HG03039 (cell line): Measurements from ENCODE around the gene ARF1.

Experiments used
- ATAC-seq: cut with Tn5 transposase; IDR thresholded peaks from one replicate; pipeline ENCODE4 v1.9.1; 2021; ENCODE audit warnings: mild to moderate bottlenecking, moderate library complexity; ENCODE audit not compliant: unreplicated experiment

The ARF1 gene

DNA sequence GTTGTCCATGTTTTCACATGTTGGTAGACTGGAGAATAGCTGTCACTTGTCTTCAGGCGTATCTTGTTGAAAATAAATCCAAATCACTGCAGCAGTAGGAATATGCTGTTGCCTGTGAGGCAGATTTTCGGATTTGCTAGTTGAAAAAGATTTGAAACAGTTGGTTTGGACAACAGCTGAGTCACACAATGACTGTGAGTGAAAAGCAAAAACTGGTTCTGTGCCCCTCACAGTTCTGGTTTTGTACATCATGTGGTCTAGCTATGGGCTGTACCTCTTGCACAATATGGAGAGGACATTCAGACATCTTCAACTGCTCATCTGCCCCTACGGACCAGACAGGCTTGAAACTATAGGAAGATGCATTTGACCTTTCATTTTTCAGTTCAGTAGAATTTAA lies 1.8 kb downstream of the ARF1 start:
- ATAC-seq, result no peak

DNA sequence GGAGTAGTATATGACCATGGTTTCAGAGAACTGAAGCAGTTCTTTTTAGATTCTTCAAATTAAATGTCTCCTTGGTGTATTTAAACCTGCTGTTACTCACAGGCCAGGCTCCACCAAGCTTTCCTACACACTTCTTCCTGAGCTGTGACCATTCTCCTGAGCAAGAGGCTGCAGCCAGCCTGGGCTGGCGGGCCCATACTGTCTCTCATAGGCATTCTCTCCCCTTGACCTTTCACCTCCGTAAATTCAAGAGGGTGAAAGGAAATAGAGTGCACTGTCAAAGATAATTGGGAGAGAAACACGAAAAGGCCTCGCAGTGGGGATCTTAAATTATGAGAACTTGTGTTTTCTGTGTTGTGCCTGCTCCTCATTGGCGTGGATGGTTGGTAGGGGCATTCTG lies 2.3 kb downstream of the ARF1 start:
- ATAC-seq, result no peak

DNA sequence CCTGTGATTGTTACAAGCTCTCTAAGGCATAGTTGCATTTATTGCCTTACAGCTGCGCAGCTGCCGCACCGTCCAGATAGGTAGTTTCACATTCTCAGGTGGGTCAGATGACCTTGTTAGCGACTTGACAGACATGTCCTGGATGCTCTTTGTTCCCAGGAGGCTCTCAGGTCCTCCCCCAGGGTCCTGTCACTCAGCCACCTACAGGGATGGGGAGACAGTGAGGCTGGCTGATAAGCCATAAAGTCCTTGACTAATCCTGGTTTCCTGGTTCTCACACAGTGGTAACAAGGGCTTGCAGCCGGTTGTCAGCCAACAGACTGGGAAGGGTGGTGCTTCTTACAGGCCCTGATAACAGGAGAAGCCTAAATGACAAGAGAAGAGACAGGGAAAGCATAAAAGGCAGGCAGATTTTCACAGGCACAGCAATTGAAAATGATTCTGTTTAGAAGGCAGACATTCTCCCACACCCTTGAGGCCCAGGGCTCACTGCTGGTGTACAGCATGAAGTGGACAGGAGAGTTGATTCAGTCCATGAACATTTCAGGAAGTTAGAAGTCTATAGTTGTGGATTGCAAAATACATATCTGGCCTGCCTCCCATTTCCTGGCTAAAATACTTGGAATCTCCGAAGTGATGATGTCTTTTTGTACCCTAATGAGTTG lies 2.9 kb downstream of the ARF1 start:
- ATAC-seq, result no peak

DNA sequence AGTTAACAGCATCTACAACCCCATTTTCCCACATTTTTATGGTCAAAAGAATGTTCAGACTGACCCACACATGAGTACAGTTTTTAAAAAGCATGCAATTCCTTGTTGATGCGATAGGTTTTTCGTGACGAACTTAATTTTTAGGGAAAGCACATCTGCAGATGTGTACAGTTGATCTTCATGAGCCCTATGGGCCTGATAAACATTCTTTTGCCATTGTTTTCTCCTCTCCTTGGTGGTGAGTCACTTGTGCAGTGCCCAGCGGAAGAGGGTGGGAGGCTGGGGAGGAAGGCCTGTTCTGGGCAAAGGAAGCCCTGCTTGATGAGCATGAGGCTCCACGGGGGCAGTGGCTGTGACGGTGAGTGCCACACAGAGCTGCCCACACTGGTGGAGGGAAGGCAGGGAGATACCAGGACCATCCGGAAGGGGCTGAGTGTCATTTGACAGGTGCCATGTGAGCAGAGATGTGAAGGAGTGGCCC lies 5.3 kb downstream of the ARF1 start:
- ATAC-seq, result no peak

DNA sequence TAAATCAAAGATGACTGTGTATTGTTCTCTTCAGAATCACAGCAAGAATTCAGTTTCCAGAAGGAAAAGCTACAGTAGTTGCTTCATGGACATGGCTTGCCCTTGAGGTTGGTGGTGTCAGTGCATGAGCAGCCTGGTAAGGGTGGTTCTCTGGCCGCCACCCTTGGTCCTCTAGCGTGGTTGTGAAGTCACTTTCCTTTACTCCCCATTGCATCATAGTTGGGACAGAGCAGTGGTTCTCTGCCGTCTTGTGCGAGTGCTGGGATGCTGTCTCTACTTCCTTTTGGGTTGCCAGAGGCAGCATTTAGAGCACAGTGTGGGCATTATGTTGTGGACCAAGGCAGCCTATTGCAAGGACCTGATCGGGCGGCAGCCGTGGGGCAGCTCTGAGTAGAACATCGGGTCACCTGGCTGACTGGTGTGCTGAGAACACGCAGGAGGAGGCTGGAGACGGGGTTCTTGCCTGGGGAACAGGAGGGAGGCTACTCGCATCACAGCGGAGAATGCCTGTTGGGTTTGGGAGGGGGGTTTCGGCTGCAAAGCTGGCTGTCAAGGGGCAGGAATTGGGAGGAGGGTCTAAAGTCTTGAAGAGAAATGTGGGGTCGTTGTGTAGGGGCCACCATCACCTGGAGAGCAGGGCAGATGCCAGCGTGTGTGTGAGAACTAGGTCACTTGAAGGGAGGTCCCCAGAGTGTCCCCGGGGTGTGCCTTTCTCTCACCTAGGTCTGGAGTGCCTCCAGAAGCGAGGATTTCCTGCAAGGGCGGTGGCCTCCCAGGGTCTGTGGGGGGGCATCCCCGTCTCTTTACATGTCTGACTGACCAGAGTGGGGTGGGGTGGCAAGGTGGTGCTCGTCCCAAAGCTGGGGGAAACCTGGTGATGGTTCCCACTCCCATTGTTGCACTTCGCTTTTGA lies 6.3 kb downstream of the ARF1 start:
- ATAC-seq, result no peak

DNA sequence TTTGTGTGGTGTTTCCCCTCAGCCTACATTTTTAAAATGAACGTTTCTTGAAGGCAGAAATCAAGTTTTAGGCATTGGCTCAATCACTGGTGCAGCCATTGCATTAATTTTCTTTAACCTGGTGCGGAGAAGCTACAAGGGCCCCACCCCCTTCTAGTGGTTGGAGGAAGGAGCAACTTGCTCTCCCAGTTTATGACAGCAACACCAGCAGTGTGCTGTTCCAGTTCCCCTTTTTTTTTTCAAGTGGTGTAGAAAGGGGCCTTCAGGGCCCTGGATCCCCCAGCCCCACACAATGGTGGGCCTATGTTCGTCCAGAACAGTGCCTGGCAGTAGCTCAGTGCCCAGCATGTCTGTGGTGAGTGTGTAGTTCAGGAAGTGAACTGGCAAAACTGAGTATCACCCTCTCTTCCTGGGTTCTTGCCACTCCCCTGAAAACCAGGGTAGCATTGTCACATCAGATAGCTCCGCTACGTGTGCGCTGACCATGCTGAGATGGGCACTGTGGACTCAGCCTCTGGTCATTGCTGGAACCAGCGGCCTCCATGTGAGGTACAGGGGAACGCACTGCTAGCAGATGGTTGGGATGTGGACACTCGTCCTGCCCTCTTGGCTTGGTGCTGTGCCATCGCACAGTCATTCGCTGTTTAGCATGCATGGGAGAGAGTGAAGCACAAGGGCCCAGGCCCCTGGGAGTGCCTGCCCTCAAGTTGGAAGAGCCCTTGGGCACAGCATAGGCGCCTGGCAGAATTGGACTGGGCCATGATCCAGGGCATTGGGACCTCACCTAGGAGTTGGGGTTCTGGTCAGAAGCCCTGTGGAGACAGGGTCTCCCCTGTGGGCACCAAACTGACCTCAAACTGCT lies 7.2 kb downstream of the ARF1 start:
- no peak for ATAC-seq

DNA sequence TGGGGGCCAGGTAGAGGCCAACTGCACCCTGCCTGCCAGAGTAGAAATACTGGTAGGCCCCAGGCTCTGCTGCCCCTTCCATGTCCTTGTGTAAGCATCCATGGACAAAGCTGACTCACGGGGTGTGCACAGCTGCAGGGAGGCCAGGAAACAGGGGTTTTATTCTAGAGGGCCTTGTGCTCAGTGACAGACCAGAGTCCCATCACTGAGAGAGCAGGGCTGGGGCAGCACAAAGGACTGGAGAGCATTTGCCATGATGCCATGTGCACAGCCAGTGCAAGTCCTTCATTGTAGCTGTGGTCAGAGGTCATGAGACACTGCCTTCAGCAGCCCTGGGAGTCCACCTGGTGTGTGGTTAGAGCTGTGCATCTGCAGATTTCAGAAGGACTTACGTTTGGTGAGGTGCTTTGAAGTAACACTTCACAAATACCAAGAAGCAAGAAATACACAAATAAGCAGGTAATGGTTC lies 8.1 kb downstream of the ARF1 start:
- no peak for ATAC-seq

DNA sequence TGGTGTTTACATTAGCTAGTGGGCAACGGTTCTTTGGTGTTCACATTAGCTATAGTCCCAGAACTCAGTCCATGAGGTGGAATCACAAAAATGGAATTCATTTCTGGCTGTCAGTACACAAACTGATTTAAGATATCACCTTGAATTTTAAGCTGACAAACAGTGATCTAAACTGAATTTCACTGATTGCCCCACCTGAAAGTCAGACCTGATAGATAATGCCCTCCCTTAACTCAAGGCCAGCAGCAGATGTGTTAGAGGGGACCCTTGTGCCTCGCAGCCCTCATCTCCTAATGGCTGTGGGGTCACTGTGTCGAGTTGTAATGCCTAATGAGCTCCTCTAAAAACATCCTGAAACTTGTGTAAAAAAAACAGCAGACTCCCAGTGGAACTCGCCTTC lies 8.6 kb downstream of the ARF1 start:
- ATAC-seq, result no peak

DNA sequence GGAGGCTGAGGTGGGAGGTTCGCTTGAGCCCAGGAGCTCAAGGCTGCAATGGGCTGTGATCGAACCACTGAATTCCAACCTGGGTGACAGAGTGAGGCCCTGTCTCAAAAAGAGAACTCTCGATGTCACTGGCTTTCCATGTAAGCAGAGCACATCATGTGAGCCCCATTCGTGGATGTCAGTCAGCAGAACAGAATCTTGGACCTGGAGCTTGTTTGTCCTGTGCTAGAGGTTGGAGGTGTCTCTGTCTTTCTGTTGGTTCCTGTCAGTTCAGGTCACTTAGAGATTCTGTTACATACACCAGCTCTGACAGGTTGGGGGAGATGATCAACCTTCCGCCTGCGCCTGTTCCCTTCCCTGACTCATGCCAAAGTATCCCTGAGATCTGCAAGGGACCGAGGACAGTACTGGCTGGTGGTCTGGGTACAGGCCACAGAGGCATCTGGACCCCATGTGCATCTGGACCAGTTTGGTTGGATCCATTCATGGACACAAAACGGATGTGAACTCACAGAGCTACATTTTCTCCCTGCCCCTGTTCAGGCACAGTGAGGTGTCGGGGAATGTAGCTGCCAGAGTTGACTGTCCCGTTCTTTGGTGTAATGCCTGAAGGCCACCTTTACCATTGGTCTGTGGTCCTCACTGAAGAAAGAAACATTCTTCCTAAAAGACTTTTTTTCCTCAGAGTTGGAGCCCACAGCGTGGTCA lies 10.0 kb downstream of the ARF1 start:
- ATAC-seq, result no peak

DNA sequence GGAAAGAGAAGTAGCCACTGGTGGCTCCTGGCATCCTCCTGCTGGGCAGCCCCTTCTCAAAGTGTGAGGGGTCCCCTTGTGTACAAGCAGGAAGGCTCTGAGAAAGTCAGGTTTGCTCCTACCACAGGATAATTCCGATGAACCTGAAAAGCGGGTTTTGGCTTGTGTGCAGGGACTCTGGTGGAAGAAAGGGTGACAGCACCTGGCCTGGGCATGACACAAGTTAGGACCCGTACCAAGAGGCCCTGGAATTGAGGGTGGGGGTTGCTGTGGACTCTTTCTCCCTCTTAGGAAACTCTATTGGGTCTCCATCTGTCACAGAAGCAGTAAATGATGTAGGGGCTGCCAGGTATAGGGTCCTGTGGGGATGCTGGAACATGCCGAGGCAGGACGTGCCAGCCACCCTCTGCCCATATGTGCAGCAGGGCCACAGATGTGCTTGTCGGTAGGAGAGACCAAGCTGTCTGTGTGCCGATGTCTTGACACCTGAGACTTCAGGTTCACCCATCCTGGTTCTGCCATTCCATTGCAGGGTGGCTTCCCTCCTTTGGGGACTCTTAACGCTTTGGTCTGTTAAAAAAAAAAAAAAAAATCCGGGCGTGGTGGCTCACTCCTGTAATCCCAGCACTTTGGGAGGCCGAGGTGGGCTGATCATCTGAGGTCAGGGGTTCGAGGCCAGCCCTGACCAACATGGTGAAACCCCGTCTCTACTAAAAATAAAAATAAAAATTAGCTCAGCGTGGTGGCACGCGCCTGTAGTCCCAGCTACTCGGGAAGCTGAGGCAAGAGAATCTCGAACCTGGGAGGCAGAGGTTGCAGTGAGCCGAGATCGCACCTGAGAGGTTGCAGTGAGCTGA lies 10.8 kb downstream of the ARF1 start:
- no peak for ATAC-seq

DNA sequence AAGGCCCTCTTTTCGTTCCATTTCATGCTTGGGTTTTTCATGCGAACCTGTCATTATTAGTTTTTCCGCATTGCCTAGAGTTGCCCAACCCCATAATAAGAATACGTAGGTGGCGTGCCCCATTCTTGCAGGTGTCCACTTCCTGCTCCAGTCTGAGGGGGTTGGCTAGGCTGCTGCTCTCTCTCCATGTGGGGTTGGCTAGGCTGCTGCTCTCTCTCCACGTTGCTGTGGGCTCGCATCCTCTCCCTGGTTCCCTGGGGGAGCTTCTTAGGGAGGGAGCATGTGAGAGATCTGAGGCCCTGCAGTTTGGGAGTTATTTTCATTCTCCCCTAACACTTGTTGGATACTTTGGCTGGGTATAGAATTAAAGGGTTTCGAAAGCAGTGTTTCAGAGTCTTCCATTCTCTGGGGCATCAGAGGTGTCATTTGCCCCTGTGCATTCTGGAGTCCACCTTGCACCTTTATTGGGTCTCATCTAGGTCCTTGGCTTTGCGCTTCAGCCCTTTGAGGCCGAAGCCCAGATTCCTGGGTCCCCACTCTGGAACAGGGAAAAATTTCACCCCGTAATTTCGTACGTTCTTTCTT lies 12.0 kb downstream of the ARF1 start:
- ATAC-seq, result no peak

DNA sequence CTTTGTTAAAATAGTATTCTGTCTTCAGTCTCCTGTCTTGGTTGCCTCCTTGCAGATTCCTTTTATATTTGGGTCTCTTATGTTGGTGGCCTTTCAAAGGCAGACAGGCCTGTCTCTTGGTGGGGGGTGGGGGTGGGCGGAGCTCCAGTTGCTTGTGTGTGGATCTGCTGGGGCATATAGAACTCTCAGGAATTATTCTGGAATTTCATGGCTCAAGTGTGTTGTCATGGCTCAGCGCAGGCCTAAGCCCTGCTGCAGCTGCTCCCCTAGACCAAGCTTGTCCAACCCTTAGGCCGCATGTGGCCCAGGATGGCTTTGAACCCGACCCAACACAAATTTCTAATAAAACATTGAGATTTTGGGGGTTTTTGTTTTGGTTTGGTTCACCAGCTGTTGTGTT lies 12.7 kb downstream of the ARF1 start:
- ATAC-seq, result no peak

DNA sequence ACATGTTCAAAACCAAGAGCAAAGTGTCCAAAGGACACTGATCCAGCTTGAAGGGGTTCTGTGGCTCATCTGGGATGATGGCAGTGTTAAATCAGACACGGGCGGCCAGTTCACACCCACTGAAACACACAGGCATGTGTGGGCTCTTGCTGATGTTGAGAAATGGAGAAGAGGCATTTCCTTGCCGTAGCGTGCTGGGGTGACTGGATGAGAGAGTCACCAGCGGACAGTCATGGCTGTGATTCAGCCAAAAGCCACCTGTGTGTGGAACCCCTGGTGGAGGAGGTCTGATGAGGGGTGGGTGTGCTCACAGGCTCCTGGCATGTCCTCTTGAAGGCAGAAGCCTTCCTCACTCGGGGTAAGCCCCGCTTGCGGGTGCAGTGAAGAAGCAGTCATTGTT lies 13.4 kb downstream of the ARF1 start:
- ATAC-seq, result no peak

DNA sequence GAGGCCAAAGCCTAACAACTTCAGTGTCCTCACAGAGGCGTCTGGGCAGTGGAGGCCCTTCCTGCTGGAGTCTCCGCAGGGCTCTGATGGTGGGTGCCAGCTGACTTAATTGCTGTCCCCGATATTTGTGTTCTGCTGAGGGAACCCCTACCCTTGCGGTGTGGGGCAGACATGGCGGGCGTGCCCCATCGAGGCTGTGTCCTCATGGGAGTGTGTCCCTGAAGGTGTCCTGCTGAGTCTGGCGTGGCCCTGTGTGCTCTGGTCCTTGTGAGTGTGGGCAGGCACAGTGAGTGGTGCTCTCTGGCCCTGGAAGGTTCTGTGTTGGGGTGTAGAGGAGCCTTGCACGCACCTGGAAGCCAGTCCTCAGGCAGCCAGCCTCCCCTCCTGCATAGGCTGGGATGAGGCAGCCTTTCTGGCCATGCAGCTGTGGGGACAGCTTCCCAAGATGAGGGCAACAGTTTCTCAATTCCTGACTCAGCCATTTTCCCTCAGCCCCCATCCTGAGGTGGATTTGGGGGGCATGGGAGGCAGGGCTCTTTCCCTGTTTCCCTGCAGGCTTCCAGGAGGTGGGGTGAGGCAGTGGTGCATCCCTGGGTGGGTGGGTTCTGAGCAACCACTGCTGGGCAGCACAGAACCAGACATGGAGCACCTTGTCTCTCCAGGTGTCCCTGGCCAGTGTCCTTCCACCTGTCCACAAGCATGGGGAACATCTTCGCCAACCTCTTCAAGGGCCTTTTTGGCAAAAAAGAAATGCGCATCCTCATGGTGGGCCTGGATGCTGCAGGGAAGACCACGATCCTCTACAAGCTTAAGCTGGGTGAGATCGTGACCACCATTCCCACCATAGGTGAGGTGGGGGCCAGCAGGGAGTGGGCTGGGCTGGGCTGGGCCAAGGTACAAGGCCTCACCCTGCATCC lies 14.2 kb downstream of the ARF1 start:
- no peak for ATAC-seq

DNA sequence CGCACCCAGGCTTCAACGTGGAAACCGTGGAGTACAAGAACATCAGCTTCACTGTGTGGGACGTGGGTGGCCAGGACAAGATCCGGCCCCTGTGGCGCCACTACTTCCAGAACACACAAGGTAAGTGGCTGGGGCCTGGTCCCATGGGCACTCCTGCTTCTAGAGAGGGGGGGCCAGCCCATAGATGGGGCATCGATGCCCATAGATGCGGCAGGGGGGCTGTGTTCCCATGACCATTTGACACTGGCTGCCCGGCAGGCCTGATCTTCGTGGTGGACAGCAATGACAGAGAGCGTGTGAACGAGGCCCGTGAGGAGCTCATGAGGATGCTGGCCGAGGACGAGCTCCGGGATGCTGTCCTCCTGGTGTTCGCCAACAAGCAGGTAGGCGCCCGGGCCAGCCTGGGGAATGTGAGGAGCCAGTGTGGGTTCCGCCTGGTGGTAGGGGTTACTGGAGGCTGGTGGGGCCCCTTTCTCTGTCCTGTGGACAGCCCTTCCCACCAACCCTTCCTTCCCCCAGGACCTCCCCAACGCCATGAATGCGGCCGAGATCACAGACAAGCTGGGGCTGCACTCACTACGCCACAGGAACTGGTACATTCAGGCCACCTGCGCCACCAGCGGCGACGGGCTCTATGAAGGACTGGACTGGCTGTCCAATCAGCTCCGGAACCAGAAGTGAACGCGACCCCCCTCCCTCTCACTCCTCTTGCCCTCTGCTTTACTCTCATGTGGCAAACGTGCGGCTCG lies 15.0 kb downstream of the ARF1 start:
- ATAC-seq, result no peak

DNA sequence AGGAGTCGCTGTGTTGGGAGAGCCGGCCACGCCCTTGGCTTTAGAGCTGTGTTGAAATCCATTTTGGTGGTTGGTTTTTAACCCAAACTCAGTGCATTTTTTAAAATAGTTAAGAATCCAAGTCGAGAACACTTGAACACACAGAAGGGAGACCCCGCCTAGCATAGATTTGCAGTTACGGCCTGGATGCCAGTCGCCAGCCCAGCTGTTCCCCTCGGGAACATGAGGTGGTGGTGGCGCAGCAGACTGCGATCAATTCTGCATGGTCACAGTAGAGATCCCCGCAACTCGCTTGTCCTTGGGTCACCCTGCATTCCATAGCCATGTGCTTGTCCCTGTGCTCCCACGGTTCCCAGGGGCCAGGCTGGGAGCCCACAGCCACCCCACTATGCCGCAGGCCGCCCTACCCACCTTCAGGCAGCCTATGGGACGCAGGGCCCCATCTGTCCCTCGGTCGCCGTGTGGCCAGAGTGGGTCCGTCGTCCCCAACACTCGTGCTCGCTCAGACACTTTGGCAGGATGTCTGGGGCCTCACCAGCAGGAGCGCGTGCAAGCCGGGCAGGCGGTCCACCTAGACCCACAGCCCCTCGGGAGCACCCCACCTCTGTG lies 15.9 kb downstream of the ARF1 start:
- no peak for ATAC-seq

DNA sequence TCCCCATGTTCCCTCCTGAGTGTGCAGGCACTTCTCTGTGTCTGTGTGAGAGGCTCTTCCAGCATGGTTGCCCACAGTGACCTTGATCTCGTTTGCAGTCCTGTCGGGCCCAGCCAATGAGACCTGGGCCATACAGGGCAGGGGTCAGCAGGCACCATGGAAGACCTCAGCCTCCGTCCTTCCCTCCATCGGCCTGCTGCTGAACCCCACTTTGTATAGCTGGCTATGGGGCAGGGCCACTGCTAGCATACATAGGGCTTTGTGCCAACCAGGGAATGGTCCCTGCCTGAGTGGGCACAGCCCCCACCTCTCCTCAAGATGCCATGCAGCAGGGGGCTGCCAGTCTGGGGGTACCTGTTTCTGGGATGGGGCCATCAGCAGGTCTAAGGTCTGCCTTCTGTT lies 16.8 kb downstream of the ARF1 start:
- no peak for ATAC-seq
